ENCODE results near the gene ROBO1.

DNA sequence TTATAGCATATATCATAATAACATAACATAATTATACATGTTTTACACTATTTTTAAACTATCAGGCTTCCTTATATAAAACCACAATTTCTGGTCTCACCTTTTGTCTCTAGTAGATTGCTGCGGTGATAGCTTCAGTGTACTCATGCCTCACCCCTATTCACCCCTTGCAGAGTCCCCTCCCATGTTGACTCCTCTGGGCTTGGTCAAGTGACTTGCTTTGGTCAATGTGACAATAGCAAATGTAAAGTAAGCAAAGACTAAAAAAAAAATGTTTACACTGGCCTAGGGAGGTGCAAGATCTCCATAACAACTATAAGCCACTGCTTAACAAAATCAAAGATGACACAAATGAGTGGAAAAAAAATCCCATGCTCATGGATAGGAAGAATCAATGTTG, 537.5 kb downstream of the ROBO1 start:
- TF ChIP-seq POLR2A (IDR thresholded peaks at IDR 0.05), result no peak
- TF ChIP-seq, protein P1, sequence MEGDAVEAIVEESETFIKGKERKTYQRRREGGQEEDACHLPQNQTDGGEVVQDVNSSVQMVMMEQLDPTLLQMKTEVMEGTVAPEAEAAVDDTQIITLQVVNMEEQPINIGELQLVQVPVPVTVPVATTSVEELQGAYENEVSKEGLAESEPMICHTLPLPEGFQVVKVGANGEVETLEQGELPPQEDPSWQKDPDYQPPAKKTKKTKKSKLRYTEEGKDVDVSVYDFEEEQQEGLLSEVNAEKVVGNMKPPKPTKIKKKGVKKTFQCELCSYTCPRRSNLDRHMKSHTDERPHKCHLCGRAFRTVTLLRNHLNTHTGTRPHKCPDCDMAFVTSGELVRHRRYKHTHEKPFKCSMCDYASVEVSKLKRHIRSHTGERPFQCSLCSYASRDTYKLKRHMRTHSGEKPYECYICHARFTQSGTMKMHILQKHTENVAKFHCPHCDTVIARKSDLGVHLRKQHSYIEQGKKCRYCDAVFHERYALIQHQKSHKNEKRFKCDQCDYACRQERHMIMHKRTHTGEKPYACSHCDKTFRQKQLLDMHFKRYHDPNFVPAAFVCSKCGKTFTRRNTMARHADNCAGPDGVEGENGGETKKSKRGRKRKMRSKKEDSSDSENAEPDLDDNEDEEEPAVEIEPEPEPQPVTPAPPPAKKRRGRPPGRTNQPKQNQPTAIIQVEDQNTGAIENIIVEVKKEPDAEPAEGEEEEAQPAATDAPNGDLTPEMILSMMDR (IDR thresholded peaks at IDR 0.05), result no peak

Data from vagina (tissue), 2 donors.